Stimulated activated CD4-positive, alpha-beta T cell treated with anti-CD3 and anti-CD28 coated beads, Interleukin-4, amount 100 ng/mL, for 24 hours (primary cell): ENCODE data around the gene TCF12.
"Not testable (repeated sequence)": the region's sequence is repeated elsewhere in the genome, so short reads cannot be mapped to it uniquely, and the experiment has no call there.

Experiments used
- DNase-seq: peaks from one replicate; pipeline ENCODE4 v3.0.0-alpha.2; 2020

Gene TCF12

DNA sequence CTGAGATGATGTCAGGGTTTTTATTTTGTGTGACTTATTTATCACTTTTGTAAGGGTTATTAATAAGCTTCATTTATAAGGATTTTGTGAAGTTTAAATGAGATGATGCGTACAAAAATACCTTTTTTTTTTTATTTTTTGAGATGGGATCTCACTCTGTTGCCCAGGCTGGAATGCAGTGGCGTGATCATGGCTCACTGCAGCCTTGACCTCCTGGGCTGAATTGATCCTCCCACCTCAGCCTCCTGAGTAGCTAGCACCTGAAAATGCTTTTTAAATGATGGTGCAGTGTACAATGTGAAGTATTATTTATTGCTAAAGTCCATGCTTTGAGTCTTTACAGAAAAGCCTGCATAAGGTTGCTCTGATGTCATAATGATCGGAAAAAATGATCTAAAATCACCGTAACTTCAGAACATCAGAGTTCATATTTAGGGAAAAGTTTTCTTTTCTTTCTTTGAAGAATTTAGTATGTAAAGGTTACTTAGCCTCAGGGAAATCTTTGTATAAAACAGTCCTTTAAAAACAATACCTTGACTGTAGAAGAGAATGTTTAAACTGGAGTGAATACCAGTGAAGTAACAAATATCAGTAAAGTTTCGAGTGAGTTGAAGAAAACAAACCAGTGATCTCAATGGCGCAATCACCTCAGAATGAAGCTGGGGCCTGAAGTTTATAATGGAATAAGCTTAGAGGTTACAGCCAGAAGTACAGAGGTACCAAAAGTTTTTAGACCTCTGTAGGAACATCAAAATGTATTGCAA lies 29.7 kb downstream of the TCF12 start:
- no peak for DNase-seq

DNA sequence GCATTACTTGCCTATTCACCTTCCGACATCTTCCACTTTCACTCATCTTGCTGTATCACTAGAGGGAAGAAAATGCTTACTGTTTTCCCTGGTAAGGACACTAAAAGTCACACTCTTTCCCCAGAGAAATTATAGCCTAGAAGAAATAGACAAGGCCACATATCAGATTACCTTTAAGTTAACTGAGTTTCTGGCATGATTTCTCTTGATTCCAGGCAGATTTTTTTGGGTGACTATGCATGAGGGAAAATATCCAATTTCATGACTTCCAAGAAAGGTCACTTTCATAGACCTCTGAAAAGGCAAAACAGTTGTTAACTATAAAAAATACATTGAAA lies 30.3 kb downstream of the TCF12 start:
- DNase-seq = no peak

DNA sequence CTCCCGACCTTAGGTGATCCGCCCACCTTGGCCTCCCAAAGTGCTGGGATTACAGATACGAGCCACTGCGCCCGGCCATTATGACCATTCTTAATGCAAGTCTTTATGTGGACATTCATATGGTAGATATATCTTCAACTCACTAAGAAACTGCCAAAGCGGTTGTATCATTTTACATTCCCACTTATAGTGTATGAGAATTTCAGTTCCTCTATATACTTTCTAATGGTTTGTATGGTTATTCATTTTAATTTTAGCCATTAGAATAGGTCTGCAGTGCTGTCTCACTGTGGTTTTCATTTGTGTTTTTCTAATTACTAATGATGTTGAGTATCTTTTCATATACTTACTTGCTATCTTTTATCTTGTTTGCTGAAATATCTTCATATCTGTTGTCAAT lies 32.5 kb downstream of the TCF12 start:
- DNase-seq = no peak

DNA sequence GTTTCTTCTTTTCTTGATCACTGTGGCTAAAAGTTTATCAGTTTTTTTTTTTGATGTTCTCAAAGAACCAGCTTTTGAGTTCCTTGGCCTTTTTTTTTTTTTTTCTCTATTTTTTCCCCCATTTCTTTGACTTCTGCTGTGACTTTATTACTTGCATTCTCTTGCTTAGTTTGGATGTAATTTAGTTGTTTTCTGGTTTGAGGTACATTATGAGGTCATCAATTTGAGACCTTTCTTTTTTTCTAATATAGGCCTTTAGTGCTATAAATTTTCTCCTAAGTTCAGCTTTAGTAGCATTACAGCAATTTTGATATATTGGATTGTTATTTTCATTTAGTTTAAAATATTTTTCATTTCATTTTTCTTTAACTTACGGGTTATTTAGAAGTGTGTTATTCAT lies 35.3 kb downstream of the TCF12 start:
- no peak for DNase-seq

DNA sequence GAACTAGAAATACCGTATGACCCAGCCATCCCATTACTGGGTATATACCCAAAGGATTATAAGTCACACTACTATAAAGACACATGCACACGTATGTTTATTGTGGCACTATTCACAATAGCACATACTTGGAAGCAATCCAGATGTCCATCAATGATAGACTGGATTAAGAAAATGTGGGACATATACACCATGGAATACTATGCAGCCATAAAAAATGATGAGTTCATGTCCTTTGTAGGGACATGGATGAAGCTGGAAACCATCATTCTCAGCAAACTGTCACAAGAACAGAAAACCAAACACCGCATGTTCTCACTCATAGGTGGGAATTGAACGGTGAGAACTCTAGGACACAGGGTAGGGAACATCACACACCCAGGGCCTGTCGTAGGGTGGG lies 36.6 kb downstream of the TCF12 start:
- DNase-seq = not testable (repeated sequence)

DNA sequence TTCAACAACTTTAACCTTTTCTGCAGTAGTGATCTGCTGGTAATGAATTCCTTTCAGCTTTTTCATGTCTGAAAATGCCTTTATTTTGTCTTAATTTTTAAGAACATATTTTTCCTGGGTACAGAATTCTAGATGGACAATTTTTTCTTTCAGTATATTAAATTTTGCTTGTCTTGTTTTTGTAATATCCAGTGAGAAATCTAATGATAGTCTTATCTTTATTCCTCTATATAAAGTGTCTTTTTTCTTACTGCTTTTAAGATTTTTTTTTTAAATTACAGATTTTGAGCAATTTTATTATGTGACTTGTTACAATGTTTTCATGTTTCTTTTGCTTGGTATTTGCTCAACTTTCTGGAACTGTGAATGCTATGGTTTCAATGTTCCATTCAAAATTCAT lies 38.1 kb downstream of the TCF12 start:
- DNase-seq = no peak

DNA sequence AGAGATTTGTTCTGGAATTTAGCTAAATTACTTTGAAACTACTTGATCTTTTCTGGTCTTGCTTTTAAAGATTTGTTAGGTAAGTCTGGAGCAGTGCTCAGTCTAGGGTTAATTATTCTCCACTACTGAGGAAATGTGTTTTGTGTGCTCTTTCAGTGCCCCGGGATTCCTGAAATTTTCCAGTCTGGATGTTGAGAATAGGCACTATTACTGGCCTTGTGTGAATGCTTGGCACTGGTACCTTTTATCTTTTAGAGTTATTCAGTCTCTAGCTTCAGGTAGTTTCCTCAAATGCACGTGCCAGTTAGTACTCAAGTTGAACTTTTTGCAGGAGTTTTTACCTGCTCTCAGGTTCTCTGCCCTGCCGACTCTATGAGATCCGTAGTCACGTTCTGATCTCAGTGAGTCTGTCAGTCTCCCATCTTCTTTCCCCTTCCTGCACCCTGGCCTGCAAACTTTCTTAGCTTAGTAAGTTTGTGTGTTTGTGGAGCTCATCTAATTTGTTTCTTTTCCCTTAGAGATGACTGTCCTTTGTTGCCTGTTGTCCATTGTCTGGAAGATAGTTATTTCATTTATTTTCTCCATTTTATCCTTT lies 39.5 kb downstream of the TCF12 start:
- DNase-seq = no peak

DNA sequence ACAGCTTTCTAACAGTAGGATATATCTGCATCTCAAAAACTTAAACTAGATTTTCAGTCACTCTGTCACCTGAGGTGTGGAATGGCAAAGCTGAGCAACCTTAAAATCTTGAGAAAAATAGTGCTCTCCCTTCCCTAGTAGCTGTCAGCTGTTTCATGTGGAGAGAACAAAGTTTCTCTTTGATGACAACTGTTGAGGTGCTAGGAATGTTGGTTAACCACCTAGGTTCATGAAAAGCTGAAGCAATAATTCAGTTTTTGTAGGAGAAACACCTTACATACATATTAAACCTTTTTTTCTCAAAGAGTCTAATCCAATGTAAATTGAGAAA lies 40.8 kb downstream of the TCF12 start:
- DNase-seq = no peak

DNA sequence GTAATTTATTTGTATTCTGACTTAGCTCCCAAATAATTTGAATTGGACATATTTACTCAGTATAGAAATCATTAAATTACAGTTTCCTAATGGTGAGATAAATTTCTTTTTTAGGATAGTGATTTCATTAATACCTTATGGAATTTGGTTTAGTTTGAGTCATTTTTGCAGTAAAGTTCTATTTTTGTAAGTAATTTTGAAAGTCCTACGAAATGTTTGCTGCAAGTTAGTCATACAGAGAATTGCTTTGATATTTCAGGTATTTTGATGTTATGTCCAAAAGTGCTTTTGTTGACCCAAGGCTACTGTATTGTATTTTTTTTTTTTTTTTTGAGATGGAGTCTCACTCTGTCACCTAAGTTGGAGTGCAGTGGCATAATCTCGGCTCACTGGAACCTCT lies 41.7 kb downstream of the TCF12 start:
- no peak for DNase-seq

DNA sequence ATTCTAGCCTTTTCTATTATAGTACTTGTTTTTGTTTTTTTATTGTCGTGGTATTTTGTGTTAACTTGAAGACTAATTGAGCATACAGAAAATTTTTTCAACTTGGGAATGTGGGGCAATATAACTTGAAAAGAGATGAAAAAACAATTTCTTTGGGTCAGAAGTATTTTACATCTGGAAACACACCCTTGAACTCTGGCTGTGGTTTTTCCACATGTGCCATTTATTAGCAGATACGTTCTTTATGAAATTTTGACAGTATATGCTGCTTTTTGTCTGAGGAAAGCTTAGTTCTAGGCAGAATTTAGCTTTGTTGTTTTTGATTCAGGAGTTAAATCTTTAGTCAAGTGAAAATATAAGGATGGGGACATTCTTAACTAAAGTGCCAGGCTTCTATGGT lies 44.7 kb downstream of the TCF12 start:
- DNase-seq = no peak

DNA sequence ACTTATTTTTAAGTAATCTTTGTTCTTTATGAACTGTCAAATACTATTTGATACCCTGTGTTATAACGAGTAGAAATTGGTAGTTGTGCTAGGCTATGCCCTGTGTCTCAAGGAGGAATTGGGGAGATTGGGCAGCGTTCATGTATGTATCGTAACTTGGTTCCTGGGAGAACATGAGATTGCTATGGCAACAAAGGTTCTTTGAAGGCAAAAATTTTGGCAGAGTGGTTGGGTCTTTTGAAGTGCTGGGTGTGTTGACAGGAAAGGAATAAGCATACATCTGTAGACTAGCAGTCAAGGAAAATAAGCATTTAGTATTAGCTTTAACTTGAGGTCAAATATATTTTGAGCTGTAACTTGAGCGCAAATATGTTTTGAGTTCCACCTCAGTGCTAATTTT lies 45.3 kb downstream of the TCF12 start:
- DNase-seq = no peak

DNA sequence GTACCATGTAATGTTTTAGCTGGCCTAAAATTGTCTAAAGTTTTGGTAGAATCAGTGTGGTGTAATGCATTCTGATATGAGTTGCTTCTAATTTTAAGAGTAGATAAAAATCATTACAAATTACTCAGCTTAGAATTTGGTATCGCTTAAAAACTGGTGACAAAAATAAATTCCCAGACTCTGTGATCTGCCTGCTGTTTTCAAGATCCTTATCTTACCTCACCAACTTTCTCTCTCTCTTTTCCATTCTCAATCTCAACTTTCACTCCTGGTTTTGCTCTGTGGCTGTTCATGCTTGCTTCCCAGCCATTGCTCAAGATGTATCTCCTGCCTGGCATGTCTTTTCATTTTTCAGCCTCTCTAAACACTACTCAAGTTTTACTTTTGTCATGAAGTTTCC lies 45.7 kb downstream of the TCF12 start:
- no peak for DNase-seq

DNA sequence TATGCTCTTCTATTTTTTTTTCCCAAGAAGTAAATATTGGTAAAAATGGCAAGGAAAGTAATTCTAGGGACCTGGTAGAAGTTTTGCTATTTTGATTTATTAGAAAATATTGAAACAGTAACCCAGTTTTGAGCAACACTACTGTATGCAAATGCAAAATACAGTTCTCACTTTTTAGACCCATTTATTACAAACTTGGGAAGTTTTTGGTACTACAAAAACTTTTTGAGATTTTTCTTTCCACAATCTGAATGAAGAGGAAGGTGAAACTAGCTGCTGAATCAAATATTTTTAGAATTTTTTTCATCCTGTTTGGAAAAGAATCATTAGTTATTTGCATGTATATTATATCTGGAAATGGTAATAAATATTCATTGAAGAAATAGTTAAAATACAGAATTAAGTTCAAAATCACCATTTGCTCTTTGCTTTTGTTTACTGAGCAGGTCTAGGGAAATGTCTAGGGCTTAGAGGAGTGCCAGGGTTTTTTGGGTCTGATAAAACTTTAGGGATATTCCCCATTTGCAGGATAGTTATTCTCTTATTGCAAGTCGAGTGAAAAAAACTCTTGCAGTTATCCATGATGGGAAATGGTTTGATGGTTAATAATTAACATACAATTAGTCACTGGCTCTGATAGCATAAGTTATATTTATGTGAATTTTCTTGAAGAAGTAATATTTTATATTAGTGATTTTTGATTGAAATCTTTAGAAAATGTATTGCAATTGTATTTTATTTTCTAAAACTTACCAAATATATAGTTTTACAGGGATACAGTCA lies 47.0 kb downstream of the TCF12 start:
- no peak for DNase-seq

DNA sequence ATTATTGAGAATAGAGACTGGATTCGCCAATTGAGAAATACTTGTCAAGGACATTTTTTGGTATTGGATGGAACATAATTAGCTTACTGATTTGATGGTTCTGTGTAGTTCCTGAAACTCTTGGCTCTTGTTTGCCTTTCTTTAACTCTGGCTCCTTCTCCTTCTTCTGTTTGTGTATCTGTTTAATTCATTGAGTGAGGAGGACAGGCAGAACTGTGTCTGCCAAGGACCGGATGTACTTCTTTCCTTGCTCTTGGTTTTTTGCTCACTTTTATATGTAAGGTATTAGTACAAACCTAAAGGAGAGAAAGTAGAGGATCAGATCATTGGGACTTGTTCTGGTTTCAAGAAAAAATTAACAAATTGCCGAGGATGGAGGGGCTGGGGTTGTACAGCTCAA lies 48.9 kb downstream of the TCF12 start:
- no peak for DNase-seq

DNA sequence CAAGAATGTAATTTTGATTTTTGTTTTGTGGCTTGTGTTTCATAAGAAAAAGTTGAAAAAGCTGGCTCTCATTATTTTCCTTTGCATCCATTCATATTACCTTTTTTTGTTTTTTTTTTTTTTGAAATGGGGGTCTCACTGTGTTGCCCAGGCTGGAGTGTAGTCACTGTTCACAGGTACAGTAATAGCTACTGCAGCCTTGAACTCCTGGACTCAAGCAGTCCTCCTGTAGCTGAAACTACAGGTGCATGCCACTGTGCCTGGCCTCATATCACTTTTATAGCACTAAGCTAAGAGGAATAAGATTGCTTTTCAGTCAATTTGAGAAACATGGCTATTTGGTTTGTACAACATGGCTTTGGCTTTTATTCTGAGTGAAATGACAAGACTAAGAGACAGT lies 49.8 kb downstream of the TCF12 start:
- no peak for DNase-seq

DNA sequence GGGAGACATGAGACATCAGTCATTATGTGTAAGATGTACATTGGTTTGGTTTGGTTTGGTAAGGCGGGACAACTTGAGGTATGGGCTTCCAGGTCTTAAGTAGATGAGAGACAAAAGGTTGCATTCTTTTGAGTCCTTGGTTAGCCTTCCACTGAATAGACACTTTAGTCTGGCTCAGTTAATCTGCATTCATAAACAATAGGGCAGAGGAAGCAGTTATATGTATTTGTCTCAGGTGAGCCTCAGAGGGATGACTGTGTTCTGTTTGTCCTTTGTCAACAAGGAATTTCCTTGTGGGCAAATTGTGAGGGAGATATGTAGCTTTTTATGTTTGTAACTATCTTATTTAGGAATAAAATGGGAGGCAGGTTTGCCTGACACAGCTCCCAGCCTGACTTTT lies 50.4 kb downstream of the TCF12 start:
- no peak for DNase-seq

DNA sequence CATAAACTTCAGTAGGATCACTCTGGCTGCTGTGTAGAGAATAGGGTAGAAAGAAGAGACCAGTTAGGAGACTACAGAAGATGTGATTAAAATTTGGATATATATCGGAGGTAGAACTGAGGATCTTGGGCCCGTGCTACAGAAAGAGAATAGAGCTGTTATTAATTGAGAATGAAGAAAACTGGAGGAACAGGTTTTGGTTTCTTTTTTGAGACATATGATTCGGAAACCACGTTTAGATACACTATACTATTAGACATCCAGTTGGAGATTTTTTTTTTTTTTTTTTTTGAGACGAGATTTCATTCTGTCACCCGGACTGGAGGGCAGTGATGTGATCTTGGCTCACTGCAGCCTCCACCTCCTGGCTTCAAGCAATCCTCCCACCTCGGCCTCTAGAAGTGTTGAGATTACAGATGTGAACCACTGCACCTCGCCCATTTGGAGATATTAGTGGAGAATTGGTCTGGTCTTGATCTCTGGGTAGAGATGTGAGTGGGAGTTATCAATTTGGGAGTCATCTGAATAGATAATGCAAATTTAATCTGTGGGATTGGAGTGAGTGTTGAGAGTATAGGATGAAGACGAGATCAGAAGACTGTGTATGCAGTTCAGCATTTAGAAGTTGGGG lies 50.9 kb downstream of the TCF12 start:
- no peak for DNase-seq

DNA sequence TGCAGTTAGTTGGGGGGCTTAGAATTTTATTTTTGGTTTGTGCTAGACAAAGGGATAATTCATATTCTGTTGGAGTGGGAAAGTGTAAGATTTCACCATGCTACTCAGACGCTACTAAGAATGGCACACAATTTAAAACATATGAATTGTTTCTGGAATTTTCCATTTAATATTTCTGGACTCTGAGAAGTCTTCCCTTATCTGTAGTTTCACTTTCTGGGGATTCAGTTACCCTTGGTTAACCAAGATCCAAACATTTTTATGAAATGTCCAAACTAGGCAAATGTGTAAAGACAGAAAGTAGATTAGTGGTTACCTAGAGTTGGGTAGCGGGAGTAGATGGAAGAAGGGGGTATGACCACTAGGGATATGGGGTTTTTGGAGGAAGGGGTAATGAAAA lies 53.1 kb downstream of the TCF12 start:
- DNase-seq = no peak

DNA sequence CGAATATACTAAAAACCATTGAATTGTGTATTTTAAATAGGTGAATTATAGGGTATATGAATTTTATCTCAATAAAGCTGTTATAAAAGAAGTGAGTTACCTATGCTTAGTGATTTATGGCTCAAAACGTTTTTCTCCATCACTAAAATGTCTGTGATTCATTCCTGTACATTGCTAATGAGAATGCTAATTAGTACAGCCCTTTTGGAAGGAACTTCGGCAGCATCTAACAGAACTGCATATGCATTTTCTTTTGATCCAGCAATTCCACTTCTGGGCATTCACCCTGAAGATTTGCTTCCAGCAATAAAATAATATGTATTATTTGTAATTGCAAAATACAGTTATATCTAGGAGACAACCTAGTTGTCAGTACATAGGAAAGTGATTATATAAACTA lies 53.6 kb downstream of the TCF12 start:
- no peak for DNase-seq

DNA sequence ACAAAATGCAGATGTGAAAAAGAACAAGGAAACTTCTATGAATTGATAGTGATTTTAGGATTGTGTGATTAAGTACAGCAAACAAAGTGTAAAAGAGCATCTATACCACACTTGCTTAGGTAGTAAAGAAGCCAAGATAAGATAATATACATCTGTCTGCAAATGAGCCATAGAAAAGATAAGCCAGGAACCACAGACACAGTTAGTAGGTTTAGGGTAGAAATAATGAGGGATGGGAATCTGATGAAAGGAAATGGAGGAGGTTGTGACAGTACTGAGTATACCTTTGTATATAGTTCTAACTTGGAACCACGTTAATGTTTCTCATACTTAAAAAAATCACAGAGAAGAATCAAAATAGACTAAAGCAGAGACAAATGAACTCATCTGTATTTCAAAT lies 54.0 kb downstream of the TCF12 start:
- DNase-seq = no peak

DNA sequence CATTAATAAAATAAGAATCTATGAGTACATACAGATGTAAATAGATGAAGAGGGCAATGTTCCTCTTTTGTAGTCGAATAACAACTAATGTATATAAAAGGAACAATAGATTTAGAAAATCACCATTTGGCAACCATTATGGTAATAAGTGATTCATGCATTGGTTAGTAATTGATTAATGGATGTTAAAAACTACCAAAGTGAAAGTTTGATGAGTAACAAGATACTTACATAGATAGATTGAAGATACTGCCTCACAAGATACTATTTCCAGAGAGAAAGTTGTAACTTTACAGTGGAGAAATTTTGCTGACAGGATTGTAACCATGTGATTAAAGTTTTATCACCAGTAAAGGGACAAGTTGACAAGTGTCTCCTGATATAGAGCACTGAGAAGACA lies 55.0 kb downstream of the TCF12 start:
- no peak for DNase-seq

DNA sequence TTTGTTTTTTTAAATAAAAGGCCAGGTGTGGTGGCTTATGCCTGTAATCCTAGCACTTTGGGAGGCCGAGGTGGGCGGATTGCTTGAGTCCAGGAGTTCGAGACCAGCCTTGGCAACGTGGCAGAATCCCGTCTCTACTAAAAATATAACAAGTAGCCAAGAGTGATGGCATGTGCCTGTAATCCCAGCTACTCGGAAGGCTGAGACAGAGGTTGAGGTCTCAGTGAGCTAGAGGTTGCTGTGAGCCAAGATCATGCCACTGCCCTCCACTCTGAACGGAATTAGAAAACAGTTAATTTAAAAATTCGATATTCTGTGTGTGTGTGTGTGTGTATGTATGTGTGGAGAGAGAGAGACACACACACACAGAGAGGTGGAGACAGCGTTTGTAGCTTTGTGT lies 58.8 kb downstream of the TCF12 start:
- no peak for DNase-seq

DNA sequence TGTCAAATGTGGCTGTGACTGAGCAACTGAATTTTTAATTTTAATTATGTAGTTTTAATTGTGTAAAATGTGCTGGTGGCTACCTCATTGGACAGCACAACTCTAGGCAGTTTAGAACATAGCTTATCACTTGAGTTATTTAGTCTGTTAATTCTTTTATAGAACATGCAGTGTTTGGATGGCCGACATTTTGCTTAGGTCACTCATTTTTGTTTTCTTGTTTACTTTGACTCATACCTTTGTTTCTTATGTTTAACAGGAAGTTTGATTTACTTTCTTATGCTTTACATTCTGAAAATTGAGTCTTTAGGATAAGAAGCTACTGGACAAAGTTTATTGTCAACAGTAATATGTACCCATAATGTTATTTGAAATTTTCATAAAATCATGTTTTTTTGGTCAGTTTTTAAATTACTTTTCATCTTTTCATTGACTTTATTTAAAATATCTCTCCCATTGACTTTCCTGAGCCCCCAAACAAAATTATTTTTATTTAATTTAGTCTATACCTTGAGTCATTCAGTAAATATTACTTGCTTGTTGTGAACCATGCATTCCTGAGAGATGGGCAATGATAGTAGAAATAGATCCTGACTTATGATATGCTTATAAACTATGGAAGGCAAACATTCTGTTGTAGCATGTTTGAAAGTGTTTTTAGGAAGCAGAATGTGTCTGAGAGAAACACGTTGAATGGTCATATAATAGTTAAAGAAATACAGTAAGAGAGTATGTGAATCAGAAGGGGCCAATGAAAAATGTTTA lies 60.6 kb downstream of the TCF12 start:
- DNase-seq = no peak
